ENCODE measurements around the gene C2CD4C. TPM values are rescaled to one million over a fixed set of nuclear protein-coding genes. Genes with fewer than 3 reads are reported as not detected.
"Not testable (repeated sequence)": the region's sequence is repeated elsewhere in the genome, so short reads cannot be mapped to it uniquely, and the experiment has no call there.

The C2CD4C gene
- total RNA-seq, 1 donor = not detected

GRCh38 chr19:369876-370275 is 39.1 kb downstream of the C2CD4C start:
- no peak for DNase-seq (ENCODE audit: low read depth in 2 of 3, low spot score in 2 of 3)

- no peak for DNase-seq (ENCODE audit: low read depth in 2 of 3, low spot score in 2 of 3)
These were observed 39.7 kb downstream of the C2CD4C start for GRCh38 chr19:369256-369655.

GRCh38 chr19:368630-369024 is 40.3 kb downstream of the C2CD4C start:
- DNase-seq (ENCODE audit: low read depth in 2 of 3, low spot score in 2 of 3) = no peak

- no peak for DNase-seq (ENCODE audit: low read depth in 2 of 3, low spot score in 2 of 3)
These were observed 40.9 kb downstream of the C2CD4C start for GRCh38 chr19:367963-368629.

- DNase-seq (ENCODE audit: low read depth in 2 of 3, low spot score in 2 of 3) = no peak
These were observed 41.4 kb downstream of the C2CD4C start for GRCh38 chr19:367561-367960.

GRCh38 chr19:366951-367350 is 42.0 kb downstream of the C2CD4C start:
- no peak for DNase-seq (ENCODE audit: low read depth in 2 of 3, low spot score in 2 of 3)

- DNase-seq (ENCODE audit: low read depth in 2 of 3, low spot score in 2 of 3) = no peak
These were observed 42.7 kb downstream of the C2CD4C start for GRCh38 chr19:366205-366783.

GRCh38 chr19:364496-365287 is 44.3 kb downstream of the C2CD4C start:
- DNase-seq (ENCODE audit: low read depth in 2 of 3, low spot score in 2 of 3) = no peak

- DNase-seq (ENCODE audit: low read depth in 2 of 3, low spot score in 2 of 3) = no peak
These were observed 46.3 kb downstream of the C2CD4C start for GRCh38 chr19:362683-363082.

- DNase-seq (ENCODE audit: low read depth in 2 of 3, low spot score in 2 of 3) = no peak
These were observed 46.8 kb downstream of the C2CD4C start for GRCh38 chr19:362154-362553.

- no peak for DNase-seq (ENCODE audit: low read depth in 2 of 3, low spot score in 2 of 3)
These were observed 49.4 kb downstream of the C2CD4C start for GRCh38 chr19:359653-359925.

- not testable (repeated sequence) for DNase-seq (ENCODE audit: low read depth in 2 of 3, low spot score in 2 of 3)
These were observed 53.4 kb downstream of the C2CD4C start for GRCh38 chr19:355536-355935.

Small RNAs within 50 kb of the gene (small RNA-seq; reads per million reads assigned to genes)
- not detected for gene RNA5SP462

Other genes starting within 250 kb of the C2CD4C start
- gene PLPP2, start 117.7 kb downstream of the C2CD4C start, total RNA-seq = 1.1 TPM
- 10.5 TPM for gene MIER2, start 64.4 kb downstream of the C2CD4C start, total RNA-seq
- gene SHC2, start 51.9 kb upstream of the C2CD4C start, total RNA-seq = under 0.01 TPM
- 0.27 TPM for gene MADCAM1, start 87.3 kb upstream of the C2CD4C start, total RNA-seq
- gene TPGS1, start 98.3 kb upstream of the C2CD4C start, total RNA-seq = 59.0 TPM
- 49.3 TPM for gene CDC34, start 122.6 kb upstream of the C2CD4C start, total RNA-seq
- 0.27 TPM for gene GZMM, start 134.9 kb upstream of the C2CD4C start, total RNA-seq
- 254 TPM for gene BSG, start 163.4 kb upstream of the C2CD4C start, total RNA-seq
- gene HCN2, start 180.7 kb upstream of the C2CD4C start, total RNA-seq = under 0.01 TPM
- 50.9 TPM for gene POLRMT, start 224.4 kb upstream of the C2CD4C start, total RNA-seq
- gene FGF22, start 230.7 kb upstream of the C2CD4C start, total RNA-seq = under 0.01 TPM